SK-N-SH treated with all-trans-retinoic acid at 6 μM for 48 hours (cell line): ENCODE results near the gene ABCA1.
"Not testable (repeated sequence)": the region's sequence is repeated elsewhere in the genome, so short reads cannot be mapped to it uniquely, and the experiment has no call there.

ENCODE experiments used
- ATAC-seq: fragments of 200-7000 bp; cut with Tn5 transposase; 3 replicates; pipeline ENCODE4 v1.9.1; 2020; ENCODE audit warnings: mild to moderate bottlenecking, moderate library complexity
- ARNTL ChIP-seq: fragments of 450-650 bp; formaldehyde crosslinking; IDR thresholded peaks from 2 replicates; pipeline ENCODE4 v1.5.0; 2020; ENCODE audit warnings: low read depth, mild to moderate bottlenecking, moderate library complexity, borderline replicate concordance
- CSDC2 ChIP-seq: fragments of 250-450 bp; sonication (Bioruptor Pico); IDR thresholded peaks from 2 replicates; pipeline ENCODE4 v1.5.0; 2020; ENCODE audit warnings: mild to moderate bottlenecking, moderate library complexity
- ESRRG ChIP-seq: fragments of 250-450 bp; sonication (Bioruptor Pico); IDR thresholded peaks from 2 replicates; pipeline ENCODE4 v1.6.1; 2021; ENCODE audit warnings: mild to moderate bottlenecking
- GLIS3 ChIP-seq: fragments of 250-450 bp; sonication (Bioruptor Pico); IDR thresholded peaks from 2 replicates; pipeline ENCODE4 v1.5.0; 2020; ENCODE audit warnings: mild to moderate bottlenecking, moderate library complexity
- ISL1 ChIP-seq: fragments of 250-450 bp; sonication (Bioruptor Pico); IDR thresholded peaks from 2 replicates; pipeline ENCODE4 v2.1.2; 2022; ENCODE audit warnings: mild to moderate bottlenecking, moderate library complexity
- OSR1 ChIP-seq: fragments of 250-450 bp; sonication (Bioruptor Pico); IDR thresholded peaks from 2 replicates; pipeline ENCODE4 v1.8.0; 2022; ENCODE audit warnings: moderate library complexity, mild to moderate bottlenecking, inconsistent platforms
- PPARA ChIP-seq: fragments of 250-450 bp; sonication (Bioruptor Pico); IDR thresholded peaks from 2 replicates; pipeline ENCODE4 v1.5.0; 2020; ENCODE audit warnings: mild to moderate bottlenecking, borderline replicate concordance
- SNAI2 ChIP-seq: fragments of 250-450 bp; sonication (Bioruptor Pico); IDR thresholded peaks from 2 replicates; pipeline ENCODE4 v1.5.0; 2020; ENCODE audit warnings: mild to moderate bottlenecking, moderate library complexity
- TCF4 ChIP-seq: fragments of 250-450 bp; sonication (Bioruptor Pico); IDR thresholded peaks from 2 replicates; pipeline ENCODE4 v1.8.0; 2021; ENCODE audit warnings: mild to moderate bottlenecking, moderate library complexity, borderline replicate concordance
- TOX ChIP-seq: fragments of 250-450 bp; sonication (Bioruptor Pico); IDR thresholded peaks from 2 replicates; pipeline ENCODE4 v1.8.0; 2021; ENCODE audit warnings: mild to moderate bottlenecking, moderate library complexity, borderline replicate concordance
- ZC3H10 ChIP-seq: fragments of 250-450 bp; sonication (Bioruptor Pico); IDR thresholded peaks from 2 replicates; pipeline ENCODE4 v1.5.1; 2021; ENCODE audit warnings: mild to moderate bottlenecking, moderate library complexity
- ZFP30 ChIP-seq: fragments of 450-650 bp; formaldehyde crosslinking; IDR thresholded peaks from 2 replicates; pipeline ENCODE4 v1.5.0; 2022; ENCODE audit warnings: mild to moderate bottlenecking, moderate library complexity
- ZNF565 ChIP-seq: fragments of 450-650 bp; formaldehyde crosslinking; conservative IDR thresholded peaks from 2 replicates; pipeline ENCODE4 v1.5.0; 2020; ENCODE audit warnings: low read depth, mild to moderate bottlenecking, moderate library complexity
- ZNF70 ChIP-seq: fragments of 450-650 bp; formaldehyde crosslinking; IDR thresholded peaks from 2 replicates; pipeline ENCODE4 v1.5.0; 2020; ENCODE audit warnings: mild to moderate bottlenecking, moderate library complexity
- ZNF8 ChIP-seq: fragments of 450-650 bp; formaldehyde crosslinking; IDR thresholded peaks from 2 replicates; pipeline ENCODE4 v1.5.0; 2020; ENCODE audit warnings: mild to moderate bottlenecking, moderate library complexity
- TF ChIP-seq, protein P1 (sequence below): fragments of 250-450 bp; sonication (Bioruptor Pico); IDR thresholded peaks from 2 replicates; pipeline ENCODE4 v1.8.0; 2020; ENCODE audit warnings: mild to moderate bottlenecking, moderate library complexity, borderline replicate concordance
- TF ChIP-seq, protein P2 (sequence below): fragments of 250-450 bp; sonication (Bioruptor Pico); IDR thresholded peaks from 2 replicates; pipeline ENCODE4 v1.5.0; 2020; ENCODE audit warnings: mild to moderate bottlenecking, moderate library complexity
- TF ChIP-seq, protein P3 (sequence below): fragments of 250-450 bp; sonication (Bioruptor Pico); IDR thresholded peaks from 2 replicates; pipeline ENCODE4 v1.5.1; 2020; ENCODE audit warnings: low read depth, mild to moderate bottlenecking, moderate library complexity
- TF ChIP-seq, protein P4 (sequence below): fragments of 250-450 bp; sonication (Bioruptor Pico); IDR thresholded peaks from 2 replicates; pipeline ENCODE4 v1.8.0; 2021; ENCODE audit warnings: low read depth, mild to moderate bottlenecking, moderate library complexity, borderline replicate concordance

The ABCA1 gene

DNA sequence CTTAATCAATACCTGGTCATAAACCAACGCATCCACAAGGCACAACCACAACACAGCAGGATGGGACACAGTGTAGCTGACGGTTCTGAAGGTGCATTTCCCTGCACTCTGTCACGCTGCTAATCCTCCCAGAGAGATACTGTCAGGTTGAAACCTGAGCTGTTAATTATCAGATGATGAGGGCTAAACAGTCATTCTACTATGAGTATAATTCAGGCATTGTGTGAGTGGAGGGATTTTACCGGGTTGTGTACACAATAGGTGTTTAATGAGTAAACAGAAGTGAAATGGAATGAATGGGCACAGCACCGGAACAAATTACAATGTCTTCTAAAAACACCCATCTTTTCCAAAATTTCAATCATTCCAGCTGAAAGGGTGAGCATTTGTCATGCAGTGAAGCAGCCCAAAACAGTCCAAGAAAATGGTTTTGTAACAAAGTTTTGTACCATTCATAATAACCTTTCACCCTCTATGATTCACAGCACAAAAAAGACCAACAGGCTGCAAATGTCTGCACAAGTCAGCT is 71.5 kb downstream of the ABCA1 start:
- ATAC-seq = no peak
- TF ChIP-seq ZNF70 (CRISPR knock-in tag) (no peak), ISL1 (no peak), ARNTL (no peak), PPARA (CRISPR knock-in tag) (no peak), TCF4 (no peak), CSDC2 (CRISPR knock-in tag) (no peak), GLIS3 (CRISPR knock-in tag) (no peak), ZC3H10 (no peak), ESRRG (CRISPR knock-in tag) (no peak), OSR1 (CRISPR knock-in tag) (no peak), ZNF565 (CRISPR knock-in tag) (no peak), SNAI2 (CRISPR knock-in tag) (no peak), ZNF8 (no peak), ZFP30 (no peak)
- TF ChIP-seq, protein P1, sequence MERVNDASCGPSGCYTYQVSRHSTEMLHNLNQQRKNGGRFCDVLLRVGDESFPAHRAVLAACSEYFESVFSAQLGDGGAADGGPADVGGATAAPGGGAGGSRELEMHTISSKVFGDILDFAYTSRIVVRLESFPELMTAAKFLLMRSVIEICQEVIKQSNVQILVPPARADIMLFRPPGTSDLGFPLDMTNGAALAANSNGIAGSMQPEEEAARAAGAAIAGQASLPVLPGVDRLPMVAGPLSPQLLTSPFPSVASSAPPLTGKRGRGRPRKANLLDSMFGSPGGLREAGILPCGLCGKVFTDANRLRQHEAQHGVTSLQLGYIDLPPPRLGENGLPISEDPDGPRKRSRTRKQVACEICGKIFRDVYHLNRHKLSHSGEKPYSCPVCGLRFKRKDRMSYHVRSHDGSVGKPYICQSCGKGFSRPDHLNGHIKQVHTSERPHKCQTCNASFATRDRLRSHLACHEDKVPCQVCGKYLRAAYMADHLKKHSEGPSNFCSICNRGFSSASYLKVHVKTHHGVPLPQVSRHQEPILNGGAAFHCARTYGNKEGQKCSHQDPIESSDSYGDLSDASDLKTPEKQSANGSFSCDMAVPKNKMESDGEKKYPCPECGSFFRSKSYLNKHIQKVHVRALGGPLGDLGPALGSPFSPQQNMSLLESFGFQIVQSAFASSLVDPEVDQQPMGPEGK (CRISPR knock-in tag) = no peak
- TF ChIP-seq, protein P2, sequence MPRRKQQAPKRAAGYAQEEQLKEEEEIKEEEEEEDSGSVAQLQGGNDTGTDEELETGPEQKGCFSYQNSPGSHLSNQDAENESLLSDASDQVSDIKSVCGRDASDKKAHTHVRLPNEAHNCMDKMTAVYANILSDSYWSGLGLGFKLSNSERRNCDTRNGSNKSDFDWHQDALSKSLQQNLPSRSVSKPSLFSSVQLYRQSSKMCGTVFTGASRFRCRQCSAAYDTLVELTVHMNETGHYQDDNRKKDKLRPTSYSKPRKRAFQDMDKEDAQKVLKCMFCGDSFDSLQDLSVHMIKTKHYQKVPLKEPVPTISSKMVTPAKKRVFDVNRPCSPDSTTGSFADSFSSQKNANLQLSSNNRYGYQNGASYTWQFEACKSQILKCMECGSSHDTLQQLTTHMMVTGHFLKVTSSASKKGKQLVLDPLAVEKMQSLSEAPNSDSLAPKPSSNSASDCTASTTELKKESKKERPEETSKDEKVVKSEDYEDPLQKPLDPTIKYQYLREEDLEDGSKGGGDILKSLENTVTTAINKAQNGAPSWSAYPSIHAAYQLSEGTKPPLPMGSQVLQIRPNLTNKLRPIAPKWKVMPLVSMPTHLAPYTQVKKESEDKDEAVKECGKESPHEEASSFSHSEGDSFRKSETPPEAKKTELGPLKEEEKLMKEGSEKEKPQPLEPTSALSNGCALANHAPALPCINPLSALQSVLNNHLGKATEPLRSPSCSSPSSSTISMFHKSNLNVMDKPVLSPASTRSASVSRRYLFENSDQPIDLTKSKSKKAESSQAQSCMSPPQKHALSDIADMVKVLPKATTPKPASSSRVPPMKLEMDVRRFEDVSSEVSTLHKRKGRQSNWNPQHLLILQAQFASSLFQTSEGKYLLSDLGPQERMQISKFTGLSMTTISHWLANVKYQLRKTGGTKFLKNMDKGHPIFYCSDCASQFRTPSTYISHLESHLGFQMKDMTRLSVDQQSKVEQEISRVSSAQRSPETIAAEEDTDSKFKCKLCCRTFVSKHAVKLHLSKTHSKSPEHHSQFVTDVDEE (CRISPR knock-in tag) = no peak
- TF ChIP-seq, protein P3, sequence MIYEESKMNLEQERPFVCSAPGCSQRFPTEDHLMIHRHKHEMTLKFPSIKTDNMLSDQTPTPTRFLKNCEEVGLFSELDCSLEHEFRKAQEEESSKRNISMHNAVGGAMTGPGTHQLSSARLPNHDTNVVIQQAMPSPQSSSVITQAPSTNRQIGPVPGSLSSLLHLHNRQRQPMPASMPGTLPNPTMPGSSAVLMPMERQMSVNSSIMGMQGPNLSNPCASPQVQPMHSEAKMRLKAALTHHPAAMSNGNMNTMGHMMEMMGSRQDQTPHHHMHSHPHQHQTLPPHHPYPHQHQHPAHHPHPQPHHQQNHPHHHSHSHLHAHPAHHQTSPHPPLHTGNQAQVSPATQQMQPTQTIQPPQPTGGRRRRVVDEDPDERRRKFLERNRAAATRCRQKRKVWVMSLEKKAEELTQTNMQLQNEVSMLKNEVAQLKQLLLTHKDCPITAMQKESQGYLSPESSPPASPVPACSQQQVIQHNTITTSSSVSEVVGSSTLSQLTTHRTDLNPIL (CRISPR knock-in tag) = no peak
- TF ChIP-seq, protein P4, sequence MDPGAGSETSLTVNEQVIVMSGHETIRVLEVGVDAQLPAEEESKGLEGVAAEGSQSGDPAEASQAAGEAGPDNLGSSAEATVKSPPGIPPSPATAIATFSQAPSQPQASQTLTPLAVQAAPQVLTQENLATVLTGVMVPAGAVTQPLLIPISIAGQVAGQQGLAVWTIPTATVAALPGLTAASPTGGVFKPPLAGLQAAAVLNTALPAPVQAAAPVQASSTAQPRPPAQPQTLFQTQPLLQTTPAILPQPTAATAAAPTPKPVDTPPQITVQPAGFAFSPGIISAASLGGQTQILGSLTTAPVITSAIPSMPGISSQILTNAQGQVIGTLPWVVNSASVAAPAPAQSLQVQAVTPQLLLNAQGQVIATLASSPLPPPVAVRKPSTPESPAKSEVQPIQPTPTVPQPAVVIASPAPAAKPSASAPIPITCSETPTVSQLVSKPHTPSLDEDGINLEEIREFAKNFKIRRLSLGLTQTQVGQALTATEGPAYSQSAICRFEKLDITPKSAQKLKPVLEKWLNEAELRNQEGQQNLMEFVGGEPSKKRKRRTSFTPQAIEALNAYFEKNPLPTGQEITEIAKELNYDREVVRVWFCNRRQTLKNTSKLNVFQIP (CRISPR knock-in tag) = no peak
- TF ChIP-seq, all 23 proteins: peak for 0

DNA sequence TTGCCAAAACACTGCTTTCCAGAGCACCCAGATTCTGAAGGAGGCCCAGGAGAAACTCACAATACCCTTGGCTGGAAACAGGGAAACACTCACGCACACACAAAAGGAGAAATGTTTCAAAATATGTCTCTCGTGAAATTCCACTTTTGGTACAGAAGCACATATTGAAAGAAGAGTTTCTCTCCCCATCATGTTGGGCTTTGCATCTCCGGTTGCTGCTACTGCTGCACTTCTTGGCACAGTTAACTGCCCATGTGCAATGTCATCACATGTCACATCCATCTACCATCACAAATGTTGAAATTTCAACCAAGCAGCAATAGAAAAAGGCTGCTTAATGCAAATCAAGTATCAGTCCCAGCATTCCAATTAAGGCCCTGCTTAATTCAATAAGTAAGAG is 72.1 kb downstream of the ABCA1 start:
- TF ChIP-seq OSR1 (CRISPR knock-in tag) = no peak
- TF ChIP-seq CSDC2 (CRISPR knock-in tag) = no peak
- TF ChIP-seq ESRRG (CRISPR knock-in tag) = no peak
- TF ChIP-seq, protein P2 (CRISPR knock-in tag) = no peak
- TF ChIP-seq TOX (CRISPR knock-in tag) = no peak
- no peak for ATAC-seq

DNA sequence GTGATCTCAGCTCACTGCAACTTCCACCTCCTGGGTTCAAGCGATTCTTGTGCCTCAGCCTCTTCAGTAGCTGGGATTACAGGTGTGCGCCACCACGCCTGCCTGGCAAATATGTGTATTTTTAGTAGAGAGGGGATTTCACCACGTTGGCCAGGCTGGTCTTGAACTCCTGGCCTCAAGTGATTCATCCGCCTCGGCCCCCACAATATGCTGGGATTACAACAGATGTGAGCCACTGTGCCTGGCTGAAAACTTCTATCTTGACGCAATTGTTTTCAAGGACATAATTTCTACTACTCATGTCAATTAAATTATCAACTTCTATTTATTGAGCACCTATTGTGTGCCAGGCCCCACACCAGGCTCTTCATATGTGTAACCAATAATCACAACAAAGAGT is 72.7 kb downstream of the ABCA1 start:
- ATAC-seq = not testable (repeated sequence)
